GM23338 (cell line): Measurements from ENCODE around the gene CTSC. TPM values are rescaled to one million over a fixed set of nuclear protein-coding genes. Genes with fewer than 3 reads are reported as not detected.
"Not testable (repeated sequence)": the region's sequence is repeated elsewhere in the genome, so short reads cannot be mapped to it uniquely, and the experiment has no call there.

Experiments
- ATAC-seq: fragments of 200-7000 bp; cut with Tn5 transposase; 3 replicates; pipeline ENCODE4 v1.9.1; 2020
- DNase-seq: peaks from one replicate; pipeline ENCODE4 v3.0.0-alpha.2; 2015; ENCODE audit warnings: low spot score
- H2AFZ ChIP-seq: fragments of 200-600 bp; sonication (generic); 2 replicates; pipeline ENCODE4 v1.8.0; 2016; ENCODE audit warnings: antibody characterized with exemption, mild to moderate bottlenecking, moderate library complexity
- H3F3A ChIP-seq: fragments of 200-600 bp; sonication (generic); replicated peaks from 2 replicates; pipeline ENCODE4 v1.8.0; 2017; ENCODE audit warnings: antibody characterized with exemption, mixed run types, low read depth
- H3K27ac ChIP-seq: fragments of 200-600 bp; sonication (generic); 2 replicates; pipeline ENCODE4 v1.6.1; 2016; ENCODE audit warnings: low read depth
- H3K27me3 ChIP-seq: fragments of 200-600 bp; sonication (generic); 2 replicates; pipeline ENCODE4 v1.8.0; 2016; ENCODE audit warnings: mild to moderate bottlenecking, mixed run types, moderate library complexity; ENCODE audit not compliant: insufficient read depth
- H3K36me3 ChIP-seq: fragments of 200-600 bp; sonication (generic); 2 replicates; pipeline ENCODE4 v1.8.0; 2016; ENCODE audit warnings: mild to moderate bottlenecking; ENCODE audit not compliant: insufficient read depth
- H3K4me1 ChIP-seq: fragments of 200-600 bp; sonication (generic); 2 replicates; pipeline ENCODE4 v1.8.0; 2016; ENCODE audit warnings: mild to moderate bottlenecking, moderate library complexity; ENCODE audit not compliant: insufficient read depth
- H3K4me2 ChIP-seq: fragments of 200-600 bp; sonication (generic); 2 replicates; pipeline ENCODE4 v1.7.1; 2017; ENCODE audit warnings: mixed run types
- H3K4me3 ChIP-seq: fragments of 200-600 bp; sonication (generic); 2 replicates; pipeline ENCODE4 v1.6.1; 2016; ENCODE audit warnings: mixed run types
- H3K79me2 ChIP-seq: fragments of 200-600 bp; sonication (generic); replicated peaks from 2 replicates; pipeline ENCODE4 v1.8.0; 2017; ENCODE audit warnings: mild to moderate bottlenecking; ENCODE audit not compliant: insufficient read depth
- H3K9me2 ChIP-seq: fragments of 200-600 bp; sonication (generic); 2 replicates; pipeline ENCODE4 v1.8.0; 2017; ENCODE audit not compliant: insufficient read depth
- H4K20me1 ChIP-seq: fragments of 200-600 bp; sonication (generic); replicated peaks from 2 replicates; pipeline ENCODE4 v1.8.0; 2017; ENCODE audit warnings: mild to moderate bottlenecking; ENCODE audit not compliant: insufficient read depth
- H3K27ac Mint-ChIP-seq: 2 replicates; pipeline ENCODE4 v1.8.0; 2020; ENCODE audit warnings: inconsistent platforms, mild to moderate bottlenecking, moderate library complexity, mixed read lengths
- H3K27me3 Mint-ChIP-seq: 3 replicates; pipeline ENCODE4 v1.8.0; 2022; ENCODE audit warnings: low read depth, mild to moderate bottlenecking, moderate library complexity, mixed read lengths, inconsistent platforms; ENCODE audit not compliant: insufficient read depth, poor library complexity
- H3K36me3 Mint-ChIP-seq: 3 replicates; pipeline ENCODE4 v1.8.0; 2021; ENCODE audit warnings: low read depth, mild to moderate bottlenecking, inconsistent platforms, moderate library complexity, mixed read lengths
- H3K4me1 Mint-ChIP-seq: 3 replicates; pipeline ENCODE4 v1.8.0; 2020; ENCODE audit warnings: mild to moderate bottlenecking, inconsistent platforms, mixed read lengths
- H3K4me3 Mint-ChIP-seq: 3 replicates; pipeline ENCODE4 v1.8.0; 2021; ENCODE audit warnings: moderate library complexity, mild to moderate bottlenecking, inconsistent platforms, mixed read lengths
- H3K9me3 Mint-ChIP-seq: 3 replicates; pipeline ENCODE4 v1.8.0; 2020; ENCODE audit warnings: moderate library complexity, mild to moderate bottlenecking, inconsistent platforms, mixed read lengths
- STAT1 ChIP-seq: IDR thresholded peaks from one replicate; pipeline ENCODE4 v1.6.1; 2016; ENCODE audit warnings: antibody characterized with exemption; ENCODE audit not compliant: unreplicated experiment
- polyA plus RNA-seq: library from polyadenylated mRNA; unstranded; fragments of >200 nt; fragmentation: Nextera tagmentation; extraction: Ambion mirVana; gene quantifications from 2 replicates; pipeline ENCODE4 v1.2.1, GENCODE V29; 2016
- total RNA-seq: library from RNA; depleted of rRNA; stranded (reverse); fragments of >200 nt; shearing (Covaris generic); gene quantifications from 2 replicates; pipeline ENCODE4 v1.2.3, GENCODE V29; 2014; rRNA removed
- TF ChIP-seq, protein P1 (sequence below): fragments of 250-450 bp; sonication (Bioruptor Pico); IDR thresholded peaks from 2 replicates; pipeline ENCODE4 v1.5.0; 2020; ENCODE audit warnings: mild to moderate bottlenecking, moderate library complexity

Gene CTSC
- total and polyA plus RNA-seq, 2 experiments from 2014 or later, result 408 to 444 TPM

DNA sequence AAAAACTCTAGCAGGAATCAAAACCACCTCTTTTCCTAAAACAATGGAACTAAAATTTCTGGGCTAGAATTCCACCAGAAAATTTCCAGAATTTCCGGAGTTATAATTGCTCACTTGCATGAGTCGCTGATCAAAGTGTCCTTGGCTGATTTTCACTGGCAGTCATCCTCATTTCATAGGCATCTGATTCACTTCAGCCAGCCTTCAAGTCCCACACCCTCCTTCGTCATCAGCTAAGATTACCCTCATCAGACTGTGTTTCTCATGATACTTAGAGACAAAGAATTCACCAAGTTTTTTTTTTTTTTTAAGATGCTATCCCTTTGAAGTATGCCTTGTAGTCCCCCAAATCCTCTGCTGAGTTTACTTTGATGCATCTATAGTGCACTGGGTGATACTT lies 90.8 kb downstream of the CTSC start (continued):
- TF ChIP-seq, protein P1, sequence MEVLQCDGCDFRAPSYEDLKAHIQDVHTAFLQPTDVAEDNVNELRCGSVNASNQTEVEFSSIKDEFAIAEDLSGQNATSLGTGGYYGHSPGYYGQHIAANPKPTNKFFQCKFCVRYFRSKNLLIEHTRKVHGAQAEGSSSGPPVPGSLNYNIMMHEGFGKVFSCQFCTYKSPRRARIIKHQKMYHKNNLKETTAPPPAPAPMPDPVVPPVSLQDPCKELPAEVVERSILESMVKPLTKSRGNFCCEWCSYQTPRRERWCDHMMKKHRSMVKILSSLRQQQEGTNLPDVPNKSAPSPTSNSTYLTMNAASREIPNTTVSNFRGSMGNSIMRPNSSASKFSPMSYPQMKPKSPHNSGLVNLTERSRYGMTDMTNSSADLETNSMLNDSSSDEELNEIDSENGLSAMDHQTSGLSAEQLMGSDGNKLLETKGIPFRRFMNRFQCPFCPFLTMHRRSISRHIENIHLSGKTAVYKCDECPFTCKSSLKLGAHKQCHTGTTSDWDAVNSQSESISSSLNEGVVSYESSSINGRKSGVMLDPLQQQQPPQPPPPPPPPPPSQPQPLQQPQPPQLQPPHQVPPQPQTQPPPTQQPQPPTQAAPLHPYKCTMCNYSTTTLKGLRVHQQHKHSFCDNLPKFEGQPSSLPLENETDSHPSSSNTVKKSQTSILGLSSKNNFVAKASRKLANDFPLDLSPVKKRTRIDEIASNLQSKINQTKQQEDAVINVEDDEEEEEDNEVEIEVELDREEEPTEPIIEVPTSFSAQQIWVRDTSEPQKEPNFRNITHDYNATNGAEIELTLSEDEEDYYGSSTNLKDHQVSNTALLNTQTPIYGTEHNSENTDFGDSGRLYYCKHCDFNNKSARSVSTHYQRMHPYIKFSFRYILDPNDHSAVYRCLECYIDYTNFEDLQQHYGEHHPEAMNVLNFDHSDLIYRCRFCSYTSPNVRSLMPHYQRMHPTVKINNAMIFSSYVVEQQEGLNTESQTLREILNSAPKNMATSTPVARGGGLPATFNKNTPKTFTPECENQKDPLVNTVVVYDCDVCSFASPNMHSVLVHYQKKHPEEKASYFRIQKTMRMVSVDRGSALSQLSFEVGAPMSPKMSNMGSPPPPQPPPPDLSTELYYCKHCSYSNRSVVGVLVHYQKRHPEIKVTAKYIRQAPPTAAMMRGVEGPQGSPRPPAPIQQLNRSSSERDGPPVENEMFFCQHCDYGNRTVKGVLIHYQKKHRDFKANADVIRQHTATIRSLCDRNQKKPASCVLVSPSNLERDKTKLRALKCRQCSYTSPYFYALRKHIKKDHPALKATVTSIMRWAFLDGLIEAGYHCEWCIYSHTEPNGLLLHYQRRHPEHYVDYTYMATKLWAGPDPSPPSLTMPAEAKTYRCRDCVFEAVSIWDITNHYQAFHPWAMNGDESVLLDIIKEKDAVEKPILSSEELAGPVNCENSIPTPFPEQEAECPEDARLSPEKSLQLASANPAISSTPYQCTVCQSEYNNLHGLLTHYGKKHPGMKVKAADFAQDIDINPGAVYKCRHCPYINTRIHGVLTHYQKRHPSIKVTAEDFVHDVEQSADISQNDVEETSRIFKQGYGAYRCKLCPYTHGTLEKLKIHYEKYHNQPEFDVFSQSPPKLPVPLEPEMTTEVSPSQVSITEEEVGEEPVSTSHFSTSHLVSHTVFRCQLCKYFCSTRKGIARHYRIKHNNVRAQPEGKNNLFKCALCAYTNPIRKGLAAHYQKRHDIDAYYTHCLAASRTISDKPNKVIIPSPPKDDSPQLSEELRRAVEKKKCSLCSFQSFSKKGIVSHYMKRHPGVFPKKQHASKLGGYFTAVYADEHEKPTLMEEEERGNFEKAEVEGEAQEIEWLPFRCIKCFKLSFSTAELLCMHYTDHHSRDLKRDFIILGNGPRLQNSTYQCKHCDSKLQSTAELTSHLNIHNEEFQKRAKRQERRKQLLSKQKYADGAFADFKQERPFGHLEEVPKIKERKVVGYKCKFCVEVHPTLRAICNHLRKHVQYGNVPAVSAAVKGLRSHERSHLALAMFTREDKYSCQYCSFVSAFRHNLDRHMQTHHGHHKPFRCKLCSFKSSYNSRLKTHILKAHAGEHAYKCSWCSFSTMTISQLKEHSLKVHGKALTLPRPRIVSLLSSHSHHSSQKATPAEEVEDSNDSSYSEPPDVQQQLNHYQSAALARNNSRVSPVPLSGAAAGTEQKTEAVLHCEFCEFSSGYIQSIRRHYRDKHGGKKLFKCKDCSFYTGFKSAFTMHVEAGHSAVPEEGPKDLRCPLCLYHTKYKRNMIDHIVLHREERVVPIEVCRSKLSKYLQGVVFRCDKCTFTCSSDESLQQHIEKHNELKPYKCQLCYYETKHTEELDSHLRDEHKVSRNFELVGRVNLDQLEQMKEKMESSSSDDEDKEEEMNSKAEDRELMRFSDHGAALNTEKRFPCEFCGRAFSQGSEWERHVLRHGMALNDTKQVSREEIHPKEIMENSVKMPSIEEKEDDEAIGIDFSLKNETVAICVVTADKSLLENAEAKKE (CRISPR knock-in tag), result no peak
- no peak for TF ChIP-seq STAT1

DNA sequence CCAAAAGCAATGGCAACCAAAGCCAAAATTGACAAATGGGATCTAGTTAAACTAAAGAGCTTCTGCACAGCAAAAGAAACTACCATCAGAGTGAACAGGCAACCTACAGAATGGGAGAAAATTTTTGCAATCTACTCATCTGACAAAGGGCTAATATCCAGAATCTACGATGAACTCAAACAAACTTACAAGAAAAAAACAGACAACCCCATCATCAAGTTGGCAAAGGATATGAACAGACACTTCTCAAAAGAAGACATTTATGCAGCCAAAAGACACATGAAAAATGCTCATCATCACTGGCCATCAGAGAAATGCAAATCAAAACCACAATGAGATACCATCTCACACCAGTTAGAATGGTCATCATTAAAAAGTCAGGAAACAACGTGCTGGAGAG lies 92.0 kb downstream of the CTSC start:
- H3K27ac ChIP-seq, H3K27ac Mint-ChIP-seq, H3K27me3 Mint-ChIP-seq, H3K4me1 ChIP-seq, ATAC-seq, H3K4me1 Mint-ChIP-seq, H4K20me1 ChIP-seq, H3F3A ChIP-seq, H3K79me2 ChIP-seq, H3K4me3 Mint-ChIP-seq, H3K4me3 ChIP-seq, H3K36me3 ChIP-seq, H3K4me2 ChIP-seq, DNase-seq, H3K27me3 ChIP-seq, H2AFZ ChIP-seq, H3K9me2 ChIP-seq: not testable (repeated sequence)
- Mint-ChIP-seq H3K36me3 (peaks cover 11% of the 10 kb centered on the region; the same call in 2 of the 3 replicates), H3K9me3 (peaks cover 23% of the 10 kb centered on the region)

Other genes with a start within 250 kb of the CTSC start
- gene RAB38, start 162.3 kb downstream of the CTSC start, total RNA-seq, result 14.2 and 22.4 TPM in 2 replicates
- 8.8 and 10.4 TPM in 2 replicates for gene RAB38, start 162.3 kb downstream of the CTSC start, polyA plus RNA-seq